Measurements from ENCODE around the gene GSTT4. TPM values are rescaled to one million over a fixed set of nuclear protein-coding genes. Genes with fewer than 3 reads are reported as not detected.

GSTT4 gene
- total RNA-seq, 1 donor from 2014 or later, result not detected

- Histone ChIP-seq H3F3A (ENCODE audit: low read depth) (peaks cover 16% of the 10 kb centered on the region), H3K27ac (no peak overlapping the region), H3K4me3 (no peak overlapping the region), H3K79me2 (ENCODE audit: low read depth) (peaks cover 5% of the 10 kb centered on the region), H3K9me3 (ENCODE audit: low read depth) (no peaks in the 10 kb centered on the region), H3K4me1 (peaks cover 5% of the 10 kb centered on the region), H3K27me3 (no peaks in the 10 kb centered on the region), H3K36me3 (no peaks in the 10 kb centered on the region), H3K9ac (no peak overlapping the region), H2AFZ (replicated peaks) (no peak overlapping the region), H3K4me2 (no peak overlapping the region), H4K20me1 (ENCODE audit: low read depth) (no peaks in the 10 kb centered on the region)
- TF ChIP-seq EZH2 (IDR thresholded peaks at IDR 0.05) (no peak), EZH2phosphoT487 (IDR thresholded peaks at IDR 0.05) (no peak), CTCF (IDR thresholded peaks at IDR 0.05) (no peak)
- no peaks in the 10 kb centered on the region for H3K9me3 Mint-ChIP-seq
- no peaks in the 10 kb centered on the region for H3K27me3 Mint-ChIP-seq (ENCODE audit: insufficient read depth, low read depth)
- no peaks in the 10 kb centered on the region for H3K36me3 Mint-ChIP-seq
- H3K4me1 Mint-ChIP-seq, result peaks cover 7% of the 10 kb centered on the region
- H3K27ac Mint-ChIP-seq, result peak overlapping the region; percentile 42
- H3K4me3 Mint-ChIP-seq, result no peak overlapping the region
- no peak for DNase-seq (ENCODE audit: low spot score)
These were observed 1.6 kb upstream of the GSTT4 start for GRCh38 chr22:24006914-24007214.

- Mint-ChIP-seq H3K4me3 (no peak overlapping the region), H3K27me3 (ENCODE audit: insufficient read depth, low read depth) (peaks cover 1% of the 10 kb centered on the region), H3K4me1 (peaks cover 9% of the 10 kb centered on the region), H3K27ac (peak overlapping the region; percentile 42), H3K9me3 (no peaks in the 10 kb centered on the region), H3K36me3 (no peaks in the 10 kb centered on the region)
- Histone ChIP-seq H3K36me3 (no peaks in the 10 kb centered on the region), H4K20me1 (ENCODE audit: low read depth) (no peaks in the 10 kb centered on the region), H3K79me2 (ENCODE audit: low read depth) (no peaks in the 10 kb centered on the region), H3F3A (ENCODE audit: low read depth) (peaks cover 12% of the 10 kb centered on the region), H3K9ac (no peak overlapping the region), H3K27me3 (no peaks in the 10 kb centered on the region), H3K9me3 (ENCODE audit: low read depth) (no peaks in the 10 kb centered on the region), H3K4me3 (no peak overlapping the region), H3K4me1 (peaks cover 9% of the 10 kb centered on the region), H3K27ac (no peak overlapping the region), H3K4me2 (no peak overlapping the region), H2AFZ (replicated peaks) (no peak overlapping the region)
- TF ChIP-seq EZH2 (IDR thresholded peaks at IDR 0.05), result no peak
- TF ChIP-seq EZH2phosphoT487 (IDR thresholded peaks at IDR 0.05), result no peak
- no peak for TF ChIP-seq CTCF (IDR thresholded peaks at IDR 0.05)
- no peak for DNase-seq (ENCODE audit: low spot score)
These were observed 1.1 kb upstream of the GSTT4 start for GRCh38 chr22:24006207-24006913.

DNA sequence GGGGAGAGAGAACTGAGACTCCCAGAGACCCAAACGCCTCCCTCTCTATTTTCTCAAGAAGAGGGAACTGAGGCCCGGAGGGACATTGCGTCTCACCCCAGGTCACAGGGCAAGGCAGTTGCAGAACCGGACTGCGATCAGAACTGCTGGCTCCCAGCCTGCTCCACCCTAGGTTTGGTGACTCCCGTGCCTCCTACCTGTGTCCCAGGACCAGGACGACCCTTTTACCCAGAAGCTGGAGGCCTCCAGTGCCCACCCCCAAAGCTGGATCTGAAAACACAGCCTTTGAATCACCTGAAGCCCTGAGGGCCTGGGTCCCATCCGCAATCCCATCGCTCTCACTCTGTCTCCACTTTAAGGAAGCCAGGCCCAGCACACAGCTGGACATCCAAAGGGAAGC, 1.4 kb downstream of the GSTT4 start:
- H3K27ac Mint-ChIP-seq, result peak overlapping the region; percentile 25

More for the DNA sequence above, 1.4 kb downstream of the GSTT4 start:
- H3K4me1 ChIP-seq, result peaks cover 6% of the 10 kb centered on the region
- H2AFZ ChIP-seq (replicated peaks), result peak overlapping the region; percentile 44
- H4K20me1 ChIP-seq (ENCODE audit: low read depth), result no peaks in the 10 kb centered on the region
- H3K9me3 ChIP-seq (ENCODE audit: low read depth), result no peaks in the 10 kb centered on the region
- H3K9ac ChIP-seq, result no peak overlapping the region
- H3K27me3 ChIP-seq, result no peaks in the 10 kb centered on the region
- no peak for TF ChIP-seq EZH2 (IDR thresholded peaks at IDR 0.05)
- TF ChIP-seq CTCF (IDR thresholded peaks at IDR 0.05), result no peak
- no peak for TF ChIP-seq EZH2phosphoT487 (IDR thresholded peaks at IDR 0.05)
- no peaks in the 10 kb centered on the region for H3K79me2 ChIP-seq (ENCODE audit: low read depth)
- H3K27ac ChIP-seq, result no peak overlapping the region
- no peak overlapping the region for H3K4me2 ChIP-seq
- H3K4me3 ChIP-seq, result no peak overlapping the region
- Mint-ChIP-seq H3K4me1 (peaks cover 8% of the 10 kb centered on the region), H3K27me3 (ENCODE audit: insufficient read depth, low read depth) (peaks cover 2% of the 10 kb centered on the region), H3K4me3 (no peak overlapping the region), H3K36me3 (no peaks in the 10 kb centered on the region), H3K9me3 (no peaks in the 10 kb centered on the region)
- no peaks in the 10 kb centered on the region for H3K36me3 ChIP-seq
- H3F3A ChIP-seq (ENCODE audit: low read depth), result no peaks in the 10 kb centered on the region
- no peak for DNase-seq (ENCODE audit: low spot score)
